ENCODE results near the gene MTG2. TPM values are rescaled to one million over a fixed set of nuclear protein-coding genes. Genes with fewer than 3 reads are reported as not detected.

The MTG2 gene
- total RNA-seq, 1 experiment from 2014 or later = 56.8 TPM

GRCh38 chr20:62222972-62223371, 40.1 kb downstream of the MTG2 start:
- in situ Hi-C loops (cut with HindIII; ENCODE audit: low pct_unique_long_range_greater_than_20kb, low sequenced_read_pairs) (no loop called here), intact Hi-C loops (cut with micrococcal nuclease; ENCODE audit: unreplicated experiment) (no loop called here)
- Histone ChIP-seq H3K4me3 (ENCODE audit: low read depth in 2 of 2, low read length in 2 of 2) (no peak overlapping the region), H3K36me3 (ENCODE audit: control insufficient read depth, insufficient read depth, low read length) (no peaks in the 10 kb centered on the region), H3K4me1 (ENCODE audit: control insufficient read depth, insufficient read depth, low read length) (no peaks in the 10 kb centered on the region; the same call in none of the 2 replicates), H3K27me3 (ENCODE audit: control insufficient read depth, insufficient read depth, low read length) (no peaks in the 10 kb centered on the region; the same call in 1 of the 2 replicates), H3K27ac (ENCODE audit: low read length) (no peak overlapping the region), H3K9me3 (ENCODE audit: control insufficient read depth, insufficient read depth, low read depth, low read length) (no peaks in the 10 kb centered on the region)
- no TSS peak for BruUV-seq (replicated peaks)
- DNase-seq (ENCODE audit: low read depth, low spot score) (no peak), ATAC-seq (no peak)
- ChIA-PET POLR2A (no interaction called here), CTCF (no interaction called here)
- no peak for TF ChIP-seq POLR2AphosphoS5 (IDR thresholded peaks at IDR 0.05; ENCODE audit: low read depth, low read length)
- no peak for TF ChIP-seq TCF7L2 (IDR thresholded peaks at IDR 0.05; ENCODE audit: low read depth, low read length)
- no peak for TF ChIP-seq CTCF (IDR thresholded peaks at IDR 0.05)
- no peak for TF ChIP-seq SIN3A (IDR thresholded peaks at IDR 0.05; ENCODE audit: borderline replicate concordance, insufficient read depth, low read depth, low read length)
- no peak for TF ChIP-seq REST (IDR thresholded peaks at IDR 0.05; ENCODE audit: insufficient read depth in 1 of 2, low read depth in 2 of 2, low read length in 1 of 2)

- Histone ChIP-seq H3K27ac (ENCODE audit: low read length) (no peak overlapping the region), H3K36me3 (ENCODE audit: control insufficient read depth, insufficient read depth, low read length) (no peaks in the 10 kb centered on the region), H3K4me1 (ENCODE audit: control insufficient read depth, insufficient read depth, low read length) (no peaks in the 10 kb centered on the region; the same call in none of the 2 replicates), H3K4me3 (ENCODE audit: low read depth in 2 of 2, low read length in 2 of 2) (no peak overlapping the region), H3K9me3 (ENCODE audit: control insufficient read depth, insufficient read depth, low read depth, low read length) (no peaks in the 10 kb centered on the region), H3K27me3 (ENCODE audit: control insufficient read depth, insufficient read depth, low read length) (no peaks in the 10 kb centered on the region; the same call in 1 of the 2 replicates)
- DNase-seq (ENCODE audit: low read depth, low spot score) (no peak), ATAC-seq (no peak)
- in situ Hi-C loops (cut with HindIII; ENCODE audit: low pct_unique_long_range_greater_than_20kb, low sequenced_read_pairs) (no loop called here), intact Hi-C loops (cut with micrococcal nuclease; ENCODE audit: unreplicated experiment) (no loop called here)
- TF ChIP-seq TCF7L2 (IDR thresholded peaks at IDR 0.05; ENCODE audit: low read depth, low read length) (no peak), POLR2AphosphoS5 (IDR thresholded peaks at IDR 0.05; ENCODE audit: low read depth, low read length) (no peak), SIN3A (IDR thresholded peaks at IDR 0.05; ENCODE audit: borderline replicate concordance, insufficient read depth, low read depth, low read length) (no peak), REST (IDR thresholded peaks at IDR 0.05; ENCODE audit: insufficient read depth in 1 of 2, low read depth in 2 of 2, low read length in 1 of 2) (no peak), CTCF (IDR thresholded peaks at IDR 0.05) (no peak)
- ChIA-PET POLR2A (no interaction called here), CTCF (no interaction called here)
- no TSS peak for BruUV-seq (replicated peaks)
These were observed 40.7 kb downstream of the MTG2 start for GRCh38 chr20:62223571-62223970.
